ENCODE results near the gene IL4.

Gene IL4

GRCh38 chr5:132640613-132641012, 33.2 kb upstream of the IL4 start:
- no peak for ATAC-seq
- TF ChIP-seq CSDC2 (CRISPR knock-in tag; IDR thresholded peaks at IDR 0.05) (no peak), OSR1 (CRISPR knock-in tag; IDR thresholded peaks at IDR 0.05) (no peak), ZNF8 (CRISPR knock-in tag; IDR thresholded peaks at IDR 0.05) (no peak)

- TF ChIP-seq ZNF8 (CRISPR knock-in tag; IDR thresholded peaks at IDR 0.05) (no peak), GLIS3 (CRISPR knock-in tag; IDR thresholded peaks at IDR 0.05) (no peak), POU6F1 (CRISPR knock-in tag; IDR thresholded peaks at IDR 0.05; ENCODE audit: borderline replicate concordance, low read depth) (no peak), PPARA (CRISPR knock-in tag; IDR thresholded peaks at IDR 0.05; ENCODE audit: borderline replicate concordance) (no peak), BACH2 (CRISPR knock-in tag; IDR thresholded peaks at IDR 0.05; ENCODE audit: borderline replicate concordance) (no peak), ISL1 (CRISPR knock-in tag; IDR thresholded peaks at IDR 0.05) (no peak), ESRRG (CRISPR knock-in tag; IDR thresholded peaks at IDR 0.05) (no peak), ZFP30 (CRISPR knock-in tag; IDR thresholded peaks at IDR 0.05) (no peak), RARB (CRISPR knock-in tag; IDR thresholded peaks at IDR 0.05) (no peak), PATZ1 (CRISPR knock-in tag; IDR thresholded peaks at IDR 0.05; ENCODE audit: borderline replicate concordance) (no peak), SNAI2 (CRISPR knock-in tag; IDR thresholded peaks at IDR 0.05) (no peak), ARNTL (CRISPR knock-in tag; IDR thresholded peaks at IDR 0.05; ENCODE audit: borderline replicate concordance, low read depth) (no peak), CREB5 (CRISPR knock-in tag; IDR thresholded peaks at IDR 0.05; ENCODE audit: low read depth) (no peak), CSRNP3 (CRISPR knock-in tag; IDR thresholded peaks at IDR 0.05) (no peak), TOX (CRISPR knock-in tag; IDR thresholded peaks at IDR 0.05; ENCODE audit: borderline replicate concordance) (no peak), OSR1 (CRISPR knock-in tag; IDR thresholded peaks at IDR 0.05) (no peak)
- ATAC-seq: no peak
These were observed 32.5 kb upstream of the IL4 start for GRCh38 chr5:132641241-132641723.

- no peak for ATAC-seq
- no peak for TF ChIP-seq ZNF70 (CRISPR knock-in tag; IDR thresholded peaks at IDR 0.05)
- TF ChIP-seq PPARA (CRISPR knock-in tag; IDR thresholded peaks at IDR 0.05; ENCODE audit: borderline replicate concordance): no peak
- TF ChIP-seq SNAI2 (CRISPR knock-in tag; IDR thresholded peaks at IDR 0.05): no peak
- no peak for TF ChIP-seq ZNF8 (CRISPR knock-in tag; IDR thresholded peaks at IDR 0.05)
- TF ChIP-seq ZC3H10 (CRISPR knock-in tag; IDR thresholded peaks at IDR 0.05): no peak
- no peak for TF ChIP-seq POU6F1 (CRISPR knock-in tag; IDR thresholded peaks at IDR 0.05; ENCODE audit: borderline replicate concordance, low read depth)
- no peak for TF ChIP-seq ISL1 (CRISPR knock-in tag; IDR thresholded peaks at IDR 0.05)
- no peak for TF ChIP-seq CREB5 (CRISPR knock-in tag; IDR thresholded peaks at IDR 0.05; ENCODE audit: low read depth)
- TF ChIP-seq ARNTL (CRISPR knock-in tag; IDR thresholded peaks at IDR 0.05; ENCODE audit: borderline replicate concordance, low read depth): no peak
- no peak for TF ChIP-seq TCF4 (CRISPR knock-in tag; IDR thresholded peaks at IDR 0.05; ENCODE audit: borderline replicate concordance)
- no peak for TF ChIP-seq TOX (CRISPR knock-in tag; IDR thresholded peaks at IDR 0.05; ENCODE audit: borderline replicate concordance)
- TF ChIP-seq RARB (CRISPR knock-in tag; IDR thresholded peaks at IDR 0.05): no peak
- TF ChIP-seq ESRRG (CRISPR knock-in tag; IDR thresholded peaks at IDR 0.05): no peak
- TF ChIP-seq TSHZ2 (CRISPR knock-in tag; IDR thresholded peaks at IDR 0.05): no peak
These were observed 31.9 kb upstream of the IL4 start for GRCh38 chr5:132641841-132642240.
